HepG2 (cell line): Measurements from ENCODE around the gene PTGDS. TPM values are rescaled to one million over a fixed set of nuclear protein-coding genes. Genes with fewer than 3 reads are reported as not detected.
A peak's percentile ranks its signal among the peaks of the same experiment; 100 is the strongest.

Experiments
- FLYWCH1 ChIP-seq: sonication (generic); formaldehyde crosslinking; IDR thresholded peaks from 2 replicates; pipeline ENCODE4 v1.8.1; 2023; ENCODE audit warnings: mild to moderate bottlenecking, missing genetic modification reagents
- HDAC1 ChIP-seq: sonication (generic); formaldehyde crosslinking; IDR thresholded peaks from 2 replicates; pipeline ENCODE4 v1.5.1; 2020; ENCODE audit warnings: mild to moderate bottlenecking, missing genetic modification reagents
- KAT8 ChIP-seq: IDR thresholded peaks from 2 replicates; pipeline ENCODE4 v1.6.1; 2016; ENCODE audit warnings: missing genetic modification reagents, missing compliant biosample characterization
- TAF15 ChIP-seq: fragments of 200-400 bp; formaldehyde crosslinking; IDR thresholded peaks from one replicate; pipeline ENCODE4 v1.6.1; 2018; ENCODE audit warnings: mild to moderate bottlenecking, low read depth, low read length; ENCODE audit not compliant: poor library complexity, severe bottlenecking
- ZFP36 ChIP-seq: fragments of 150-350 bp; IDR thresholded peaks from 2 replicates; pipeline ENCODE4 v1.6.1; 2018; ENCODE audit warnings: borderline replicate concordance, low read length, low read depth; ENCODE audit not compliant: partially characterized antibody
- ZFY ChIP-seq: sonication (generic); formaldehyde crosslinking; IDR thresholded peaks from 2 replicates; pipeline ENCODE4 v1.4.0; 2020; ENCODE audit warnings: missing genetic modification reagents
- ZNF138 ChIP-seq: sonication (generic); formaldehyde crosslinking; IDR thresholded peaks from 2 replicates; pipeline ENCODE4 v1.5.0; 2020; ENCODE audit warnings: mild to moderate bottlenecking, low read depth, missing genetic modification reagents
- ZNF883 ChIP-seq: sonication (generic); formaldehyde crosslinking; IDR thresholded peaks from 2 replicates; pipeline ENCODE4 v1.5.1; 2020; ENCODE audit warnings: mild to moderate bottlenecking, missing genetic modification reagents; ENCODE audit errors: not compliant biosample characterization
- ZSCAN25 ChIP-seq: sonication (generic); formaldehyde crosslinking; IDR thresholded peaks from 2 replicates; pipeline ENCODE4 v1.8.0; 2022; ENCODE audit warnings: mild to moderate bottlenecking, missing genetic modification reagents
- polyA plus RNA-seq, 8 experiments: library from polyadenylated mRNA; depleted of rRNA in 3 of 8; stranded (reverse) in 7 of 8; unstranded in 1 of 8; fragments of >200 nt; fragmentation: Illumina TruSeq in 4 of 8; extraction: Trizol in 4 of 8; gene quantifications; 2 replicates each; pipeline versions ENCODE4 v1.2.1 to v1.2.3, GENCODE V29; 2011 to 2016; ENCODE audit warnings: low read depth in 4 of 8, missing spikeins in 1 of 8, mixed read lengths in 1 of 8; ENCODE audit not compliant: insufficient read depth in 1 of 8
- total RNA-seq, 5 experiments: library from RNA; depleted of rRNA; stranded (reverse); fragments of >200 nt; fragmentation: Illumina TruSeq; extraction: Trizol; gene quantifications; 2 replicates each; pipeline ENCODE4 v1.2.3, GENCODE V29; 2016; ENCODE audit warnings: low read depth in 1 of 5
- TF ChIP-seq, protein P1 (sequence below): sonication (generic); formaldehyde crosslinking; IDR thresholded peaks from 2 replicates; pipeline ENCODE4 v1.4.0; 2020; ENCODE audit warnings: missing genetic modification reagents
- TF ChIP-seq, protein P2 (sequence below): sonication (generic); formaldehyde crosslinking; IDR thresholded peaks from 2 replicates; pipeline ENCODE4 v1.5.1; 2020; ENCODE audit warnings: mild to moderate bottlenecking, missing genetic modification reagents, moderate library complexity
- TF ChIP-seq, protein P3 (sequence below): sonication (generic); formaldehyde crosslinking; IDR thresholded peaks from 2 replicates; pipeline ENCODE4 v1.8.1; 2023; ENCODE audit warnings: missing genetic modification reagents, mild to moderate bottlenecking, borderline replicate concordance

Gene PTGDS
- total and polyA plus RNA-seq, 2 of the 13 experiments (the other 11 are each of a cell fraction or from before 2014, with no cell fraction given) = 0.33 to 0.50 TPM

DNA sequence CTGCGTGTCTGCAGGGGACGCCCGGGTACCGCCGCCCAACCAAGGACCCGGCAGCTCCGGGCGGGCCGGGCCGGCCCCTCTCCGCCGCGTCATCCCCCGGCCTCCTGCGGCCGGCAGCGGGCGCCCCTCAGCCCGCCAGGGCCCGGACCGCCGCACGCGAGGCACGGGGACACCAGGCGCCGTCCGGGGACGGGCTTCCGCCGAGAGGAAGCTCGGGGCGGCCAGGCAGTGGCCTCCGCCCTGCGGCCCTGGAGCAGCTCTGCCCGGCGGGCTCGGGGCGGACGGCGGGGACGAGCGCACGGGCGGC is 33.1 kb upstream of the PTGDS start (continued):
- TF ChIP-seq, protein P1, sequence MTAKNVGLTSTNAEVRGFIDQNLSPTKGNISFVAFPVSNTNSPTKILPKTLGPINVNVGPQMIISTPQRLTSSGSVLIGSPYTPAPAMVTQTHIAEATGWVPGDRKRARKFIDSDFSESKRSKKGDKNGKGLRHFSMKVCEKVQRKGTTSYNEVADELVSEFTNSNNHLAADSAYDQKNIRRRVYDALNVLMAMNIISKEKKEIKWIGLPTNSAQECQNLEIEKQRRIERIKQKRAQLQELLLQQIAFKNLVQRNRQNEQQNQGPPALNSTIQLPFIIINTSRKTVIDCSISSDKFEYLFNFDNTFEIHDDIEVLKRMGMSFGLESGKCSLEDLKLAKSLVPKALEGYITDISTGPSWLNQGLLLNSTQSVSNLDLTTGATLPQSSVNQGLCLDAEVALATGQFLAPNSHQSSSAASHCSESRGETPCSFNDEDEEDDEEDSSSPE (CRISPR knock-in tag) = no peak
- TF ChIP-seq ZFP36 (no peak), ZSCAN25 (CRISPR knock-in tag) (no peak), ZFY (CRISPR knock-in tag) (peak; percentile 87), FLYWCH1 (CRISPR knock-in tag) (0 out of 2 replicates have a peak, but pooled peaks have one; percentile 26), TAF15 (no peak), HDAC1 (CRISPR knock-in tag) (no peak), ZNF883 (no peak), ZNF138 (CRISPR knock-in tag) (0 out of 2 replicates have a peak, but pooled peaks have one; percentile 21), KAT8 (CRISPR knock-in tag) (no peak; the same call in 1 of the 2 replicates)
- TF ChIP-seq, protein P2, sequence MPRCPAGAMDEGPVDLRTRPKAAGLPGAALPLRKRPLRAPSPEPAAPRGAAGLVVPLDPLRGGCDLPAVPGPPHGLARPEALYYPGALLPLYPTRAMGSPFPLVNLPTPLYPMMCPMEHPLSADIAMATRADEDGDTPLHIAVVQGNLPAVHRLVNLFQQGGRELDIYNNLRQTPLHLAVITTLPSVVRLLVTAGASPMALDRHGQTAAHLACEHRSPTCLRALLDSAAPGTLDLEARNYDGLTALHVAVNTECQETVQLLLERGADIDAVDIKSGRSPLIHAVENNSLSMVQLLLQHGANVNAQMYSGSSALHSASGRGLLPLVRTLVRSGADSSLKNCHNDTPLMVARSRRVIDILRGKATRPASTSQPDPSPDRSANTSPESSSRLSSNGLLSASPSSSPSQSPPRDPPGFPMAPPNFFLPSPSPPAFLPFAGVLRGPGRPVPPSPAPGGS (CRISPR knock-in tag) = peak; percentile 10; the same call in 1 of the 2 replicates
- TF ChIP-seq, protein P3, sequence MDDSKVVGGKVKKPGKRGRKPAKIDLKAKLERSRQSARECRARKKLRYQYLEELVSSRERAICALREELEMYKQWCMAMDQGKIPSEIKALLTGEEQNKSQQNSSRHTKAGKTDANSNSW (CRISPR knock-in tag) = no peak
- TF ChIP-seq, all 625 proteins: peak for 25
